A549 (cell line): ENCODE measurements around the gene TRERF1. TPM values are rescaled to one million over a fixed set of nuclear protein-coding genes. Genes with fewer than 3 reads are reported as not detected.

Source experiments
- ATAC-seq, 2 experiments: fragments of 200-7000 bp in 1 of 2; fragments of >200 bp in 1 of 2; cut with Nextera tagmentation in 1 of 2; cut with Tn5 transposase in 1 of 2; 3 replicates each; pipeline versions ENCODE4 v1.8.0 to v1.9.1; 2018 to 2020; ENCODE audit warnings: mild to moderate bottlenecking in 1 of 2, moderate library complexity in 1 of 2
- CTCF ChIA-PET: fragments of 300-600 bp; sonication (Branson Sonifier 250); formaldehyde crosslinking; extraction: SDS; loops from one replicate; lab custom pipeline; 2021; ENCODE audit warnings: antibody characterized with exemption, inconsistent platforms; lab: Yijun Ruan, JAX
- POLR2A ChIA-PET: fragments of 350-600 bp; formaldehyde crosslinking; extraction: SDS; loops from one replicate; lab custom pipeline; 2021; ENCODE audit warnings: antibody characterized with exemption, inconsistent platforms; lab: Yijun Ruan, JAX
- DNase-seq, 2 experiments: peaks; one replicate each; pipeline versions ENCODE4 v3.0.0 to v3.0.0-alpha.2; 2011 to 2016; ENCODE audit warnings: low read depth in 1 of 2, low spot score in 1 of 2
- FAIRE-seq: peaks from 2 replicates; lab custom pipeline; 2011; peaks lifted over from hg19 to GRCh38; lab: Jason Lieb, UNC
- H3K27ac ChIP-seq, 2 experiments: fragments of >200 bp; sonication (Bioruptor Twin); formaldehyde crosslinking; 3 replicates each; pipeline ENCODE4 v1.5.1; 2016 to 2017
- H3K4me1 ChIP-seq: fragments of >200 bp; sonication (Bioruptor Twin); formaldehyde crosslinking; 3 replicates; pipeline ENCODE4 v1.6.1; 2016
- H3K4me2 ChIP-seq: fragments of >200 bp; sonication (Bioruptor Twin); formaldehyde crosslinking; 3 replicates; pipeline ENCODE4 v1.6.1; 2016
- H3K4me3 ChIP-seq: fragments of >200 bp; sonication (Bioruptor Twin); formaldehyde crosslinking; 3 replicates; pipeline ENCODE4 v1.5.1; 2016
- H3K9me3 ChIP-seq: fragments of >200 bp; sonication (Bioruptor Twin); formaldehyde crosslinking; 3 replicates; pipeline ENCODE4 v1.6.1; 2016
- ATOH8 ChIP-seq: fragments of 250-450 bp; sonication (Bioruptor Pico); IDR thresholded peaks from 2 replicates; pipeline ENCODE4 v1.5.0; 2020; ENCODE audit warnings: low read depth, mild to moderate bottlenecking, moderate library complexity
- BCL3 ChIP-seq: fragments of >200 bp; sonication (Bioruptor Twin); formaldehyde crosslinking; IDR thresholded peaks from 3 replicates; pipeline ENCODE4 v1.6.1; 2016
- CBX2 ChIP-seq: fragments of 200-600 bp; sonication (generic); IDR thresholded peaks from 2 replicates; pipeline ENCODE4 v1.6.1; 2016; ENCODE audit warnings: low read depth, mild to moderate bottlenecking, borderline replicate concordance
- CBX8 ChIP-seq: fragments of 200-600 bp; sonication (generic); IDR thresholded peaks from 2 replicates; pipeline ENCODE4 v1.6.1; 2016
- CHD4 ChIP-seq: fragments of 200-600 bp; sonication (generic); IDR thresholded peaks from 2 replicates; pipeline ENCODE4 v1.6.1; 2016; ENCODE audit warnings: antibody characterized with exemption, mild to moderate bottlenecking, borderline replicate concordance
- EHF ChIP-seq: fragments of 250-450 bp; sonication (Bioruptor Pico); IDR thresholded peaks from 2 replicates; pipeline ENCODE4 v1.5.0; 2020; ENCODE audit warnings: mild to moderate bottlenecking
- ESRRA ChIP-seq: fragments of 150-350 bp; IDR thresholded peaks from 2 replicates; pipeline ENCODE4 v1.6.1; 2014; ENCODE audit warnings: mild to moderate bottlenecking, low read length, borderline replicate concordance
- FOSB ChIP-seq: fragments of 250-450 bp; sonication (Bioruptor Pico); IDR thresholded peaks from 2 replicates; pipeline ENCODE4 v1.5.0; 2020; ENCODE audit warnings: mild to moderate bottlenecking, moderate library complexity
- FOXS1 ChIP-seq: fragments of 250-450 bp; sonication (Bioruptor Pico); IDR thresholded peaks from 2 replicates; pipeline ENCODE4 v1.5.0; 2020; ENCODE audit warnings: mild to moderate bottlenecking, moderate library complexity
- HOXB13 ChIP-seq: fragments of 250-450 bp; sonication (Bioruptor Pico); IDR thresholded peaks from 2 replicates; pipeline ENCODE4 v1.5.0; 2020; ENCODE audit warnings: low read depth, mild to moderate bottlenecking, moderate library complexity
- JUN ChIP-seq, 2 experiments: fragments of >200 bp; sonication (Bioruptor Twin); formaldehyde crosslinking; IDR thresholded peaks; 2 replicates in 1 of 2; 3 replicates in 1 of 2; pipeline ENCODE4 v1.6.1; 2016 to 2017
- KDM1A ChIP-seq: fragments of 200-600 bp; sonication (generic); IDR thresholded peaks from 2 replicates; pipeline ENCODE4 v1.6.1; 2016; ENCODE audit warnings: low read depth, mild to moderate bottlenecking
- MAFK ChIP-seq: fragments of 450-650 bp; IDR thresholded peaks from 2 replicates; pipeline ENCODE4 v1.6.1; 2014; ENCODE audit not compliant: partially characterized antibody
- MYC ChIP-seq: IDR thresholded peaks from 2 replicates; pipeline ENCODE4 v1.6.1; 2012; ENCODE audit warnings: mild to moderate bottlenecking, inconsistent platforms, low read length, improper control_type of control experiment, borderline replicate concordance
- RAD21 ChIP-seq, 2 experiments: fragments of >200 bp in 1 of 2; sonication (Bioruptor Twin) in 1 of 2; formaldehyde crosslinking in 1 of 2; IDR thresholded peaks in 1 of 2; conservative IDR thresholded peaks in 1 of 2; 2 replicates in 1 of 2; 3 replicates in 1 of 2; pipeline ENCODE4 v1.6.1; 2012 to 2018; ENCODE audit warnings: inconsistent platforms in 1 of 2
- RARB ChIP-seq: fragments of 250-450 bp; sonication (Bioruptor Pico); IDR thresholded peaks from 2 replicates; pipeline ENCODE4 v1.8.0; 2021; ENCODE audit warnings: mild to moderate bottlenecking, moderate library complexity
- RFX5 ChIP-seq: fragments of 450-650 bp; IDR thresholded peaks from 2 replicates; pipeline ENCODE4 v1.7.1; 2014; ENCODE audit warnings: antibody characterized with exemption, mild to moderate bottlenecking, moderate library complexity
- TP53 ChIP-seq: fragments of 250-450 bp; sonication (Bioruptor Pico); IDR thresholded peaks from 2 replicates; pipeline ENCODE4 v1.5.0; 2021; ENCODE audit warnings: mild to moderate bottlenecking, moderate library complexity
- WGBS: methylation state at CpG from one replicate; pipeline ENCODE4 v1.1.6; 2017; ENCODE audit errors: missing lambda C conversion rate; 5-methylcytosine and 5-hydroxymethylcytosine counted together
- polyA plus RNA-seq, 4 experiments: library from polyadenylated mRNA; depleted of rRNA in 3 of 4; stranded (reverse); fragments of >200 nt; fragmentation: RNase III in 1 of 4; extraction: RNeasy Plus Mini Kit Qiagen cat#74134 plus additional on column Dnase treatment in 1 of 4; gene quantifications; 2 replicates in 3 of 4; 3 replicates in 1 of 4; pipeline ENCODE4 v1.2.3, GENCODE V29; 2011 to 2017
- TF ChIP-seq, protein P1 (sequence below): IDR thresholded peaks from 2 replicates; pipeline ENCODE4 v1.6.1; 2012; ENCODE audit warnings: low read depth, borderline replicate concordance
- TF ChIP-seq, protein P2 (sequence below): fragments of 450-650 bp; IDR thresholded peaks from 2 replicates; pipeline ENCODE4 v1.6.1; 2014; ENCODE audit warnings: antibody characterized with exemption

Gene TRERF1
- polyA plus RNA-seq, 2 of the 4 experiments (the other 2 are of a cell fraction), result 2.4 to 3.5 TPM

- Histone ChIP-seq H3K4me1 (peaks cover 17% of the 10 kb centered on the region; the same call in 2 of the 3 replicates), H3K9me3 (no peaks in the 10 kb centered on the region), H3K4me2 (peak overlapping the region; percentile 30; the same call in 2 of the 3 replicates), H3K27ac (peak overlapping the region in 1 of 2 experiments; percentile 55; a peak in 2 of 6 replicates), H3K4me3 (no peak overlapping the region)
- ATAC-seq (peak; percentile 24 to 52; a peak in 3 of 6 replicates), DNase-seq (no peak), FAIRE-seq (no peak)
- TF ChIP-seq MYC, result no peak
- TF ChIP-seq MAFK, result no peak
- 70% methylated on average over 7 of the region's 7 CpGs for WGBS
- POLR2A ChIA-PET, result interaction anchor here (0.9 kb wide), 1 partner anchor 23 kb away, joined by 3 read pairs; no protein-coding TSS in a partner anchor
- CTCF ChIA-PET, result interaction anchor here (0.9 to 1.7 kb wide), 4 partner anchors 9 to 165 kb away, joined by 3 read pairs; no protein-coding TSS in a partner anchor
These were observed 211.9 kb downstream of the TRERF1 start for GRCh38 chr6:42239736-42240375.

- WGBS, result 84% methylated on average over 5 of the region's 5 CpGs
- H3K4me1 ChIP-seq, result peaks cover 17% of the 10 kb centered on the region; the same call in 2 of the 3 replicates
- peak overlapping the region in 1 of 2 experiments; percentile 55; a peak in 1 of 6 replicates for H3K27ac ChIP-seq
- no peak for DNase-seq
- FAIRE-seq, result no peak
- H3K4me2 ChIP-seq, result peak overlapping the region; percentile 30; the same call in 1 of the 3 replicates
- no peaks in the 10 kb centered on the region for H3K9me3 ChIP-seq
- ChIA-PET CTCF (interaction anchor here (0.9 to 1.7 kb wide), 4 partner anchors 9 to 164 kb away, joined by 3 read pairs; no protein-coding TSS in a partner anchor), POLR2A (interaction anchor here (0.9 kb wide), 1 partner anchor 22 kb away, joined by 3 read pairs; no protein-coding TSS in a partner anchor)
- no peak for TF ChIP-seq RFX5
- TF ChIP-seq, protein P1, sequence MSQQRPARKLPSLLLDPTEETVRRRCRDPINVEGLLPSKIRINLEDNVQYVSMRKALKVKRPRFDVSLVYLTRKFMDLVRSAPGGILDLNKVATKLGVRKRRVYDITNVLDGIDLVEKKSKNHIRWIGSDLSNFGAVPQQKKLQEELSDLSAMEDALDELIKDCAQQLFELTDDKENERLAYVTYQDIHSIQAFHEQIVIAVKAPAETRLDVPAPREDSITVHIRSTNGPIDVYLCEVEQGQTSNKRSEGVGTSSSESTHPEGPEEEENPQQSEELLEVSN, result no peak
- TF ChIP-seq ATOH8 (CRISPR knock-in tag), result no peak
- TF ChIP-seq ESRRA, result no peak
- TF ChIP-seq, protein P2, sequence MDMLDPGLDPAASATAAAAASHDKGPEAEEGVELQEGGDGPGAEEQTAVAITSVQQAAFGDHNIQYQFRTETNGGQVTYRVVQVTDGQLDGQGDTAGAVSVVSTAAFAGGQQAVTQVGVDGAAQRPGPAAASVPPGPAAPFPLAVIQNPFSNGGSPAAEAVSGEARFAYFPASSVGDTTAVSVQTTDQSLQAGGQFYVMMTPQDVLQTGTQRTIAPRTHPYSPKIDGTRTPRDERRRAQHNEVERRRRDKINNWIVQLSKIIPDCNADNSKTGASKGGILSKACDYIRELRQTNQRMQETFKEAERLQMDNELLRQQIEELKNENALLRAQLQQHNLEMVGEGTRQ, result no peak
- no peak overlapping the region for H3K4me3 ChIP-seq
- no peak for ATAC-seq
These were observed 212.4 kb downstream of the TRERF1 start for GRCh38 chr6:42239333-42239732.

DNA sequence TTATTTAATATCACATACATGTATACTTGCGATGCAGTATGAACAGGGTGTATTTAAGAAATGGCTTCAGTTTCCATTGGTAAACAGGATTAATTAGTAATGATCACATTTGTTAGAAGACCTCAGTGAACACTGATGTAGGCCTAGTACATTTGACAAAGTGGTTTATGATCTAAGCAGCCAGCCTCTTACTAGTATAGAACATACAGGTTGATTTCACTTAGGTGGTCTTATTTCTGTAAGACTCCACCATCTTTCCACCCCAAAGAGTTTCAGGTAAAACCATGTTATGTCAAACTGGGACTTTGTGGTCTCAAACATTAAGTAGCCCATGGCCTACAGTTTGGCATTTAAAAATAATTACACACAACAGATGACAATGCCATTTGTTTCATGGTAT, 213.9 kb downstream of the TRERF1 start:
- no peak overlapping the region for H3K4me3 ChIP-seq
- 84% methylated on average over 1 of the region's 1 CpG for WGBS
- no peak overlapping the region for H3K27ac ChIP-seq
- ATAC-seq (no peak), FAIRE-seq (no peak), DNase-seq (no peak)
- ChIA-PET POLR2A (no interaction called here), CTCF (interaction anchor here (1.2 kb wide), 1 partner anchor 23 kb away, joined by 5 read pairs; no protein-coding TSS in a partner anchor)
- H3K9me3 ChIP-seq, result no peaks in the 10 kb centered on the region
- TF ChIP-seq CBX2, result no peak
- TF ChIP-seq FOXS1 (CRISPR knock-in tag), result no peak
- no peak for TF ChIP-seq CHD4
- no peak for TF ChIP-seq BCL3
- no peak for TF ChIP-seq KDM1A
- TF ChIP-seq EHF (CRISPR knock-in tag), result no peak
- no peak for TF ChIP-seq CBX8
- no peak for TF ChIP-seq TP53 (CRISPR knock-in tag)
- no peak for TF ChIP-seq JUN (IDR thresholded peaks at IDR 0.05)
- TF ChIP-seq FOSB (CRISPR knock-in tag), result no peak
- TF ChIP-seq RARB (CRISPR knock-in tag), result no peak
- TF ChIP-seq, protein P1, result no peak
- TF ChIP-seq HOXB13 (CRISPR knock-in tag), result no peak
- no peak for TF ChIP-seq RFX5
- TF ChIP-seq RAD21 (conservative IDR thresholded peaks at IDR 0.05 in 1 of 2, IDR thresholded peaks at IDR 0.05 in 1 of 2), result no peak
- H3K4me2 ChIP-seq, result no peak overlapping the region
- H3K4me1 ChIP-seq, result peaks cover 17% of the 10 kb centered on the region; the same call in 2 of the 3 replicates
